Gastroesophageal sphincter (tissue), 4 donors: ENCODE measurements around the gene PEX26. TPM values are rescaled to one million over a fixed set of nuclear protein-coding genes. Genes with fewer than 3 reads are reported as not detected.
A peak's percentile ranks its signal among the peaks of the same experiment; 100 is the strongest.

ENCODE experiments used
- ATAC-seq: fragments of 150-250 bp; one replicate; pipeline ENCODE4 v1.9.1; 2016; ENCODE audit warnings: mild to moderate bottlenecking, moderate library complexity
- H3K27ac ChIP-seq, 4 donors: fragments of 200-600 bp; sonication (generic) in 3 of 4; 1 replicate in 3 of 4; 2 replicates in 1 of 4; pipeline ENCODE4 v1.5.1; 2016 to 2019
- H3K27me3 ChIP-seq: fragments of 200-600 bp; sonication (generic); one replicate; pipeline ENCODE4 v1.5.1; 2019
- H3K36me3 ChIP-seq, 2 donors: fragments of 200-600 bp; sonication (generic); one replicate each; pipeline ENCODE4 v1.5.1; 2019; ENCODE audit warnings: control low read depth in 1 of 2
- H3K4me1 ChIP-seq, 3 donors: fragments of 200-600 bp; sonication (generic); 1 replicate in 2 of 3; 2 replicates in 1 of 3; pipeline ENCODE4 v1.5.1; 2016 to 2019; ENCODE audit warnings: control low read depth in 2 of 3
- H3K4me3 ChIP-seq, 2 donors: fragments of 200-600 bp; sonication (generic); one replicate each; pipeline ENCODE4 v1.5.1; 2019; ENCODE audit warnings: mild to moderate bottlenecking in 1 of 2, moderate library complexity in 1 of 2
- H3K9me3 ChIP-seq, 3 donors: fragments of 200-600 bp; sonication (generic); one replicate each; pipeline ENCODE4 v1.5.1; 2017 to 2019; ENCODE audit warnings: control low read depth in 2 of 3
- EP300 ChIP-seq: sonication (generic); formaldehyde crosslinking; IDR thresholded peaks from one replicate; pipeline ENCODE4 v1.6.1; 2017; ENCODE audit warnings: antibody characterized with exemption, mild to moderate bottlenecking
- POLR2A ChIP-seq, 2 donors: fragments of 450-650 bp; IDR thresholded peaks; one replicate each; pipeline ENCODE4 v1.6.1; 2017; ENCODE audit warnings: antibody characterized with exemption in 2 of 2, mild to moderate bottlenecking in 2 of 2, moderate library complexity in 1 of 2
- POLR2AphosphoS5 ChIP-seq: sonication (generic); formaldehyde crosslinking; IDR thresholded peaks from one replicate; pipeline ENCODE4 v1.6.1; 2017; ENCODE audit warnings: antibody characterized with exemption
- WGBS, 2 donors: methylation state at CpG; one replicate each; pipeline ENCODE4 v1.1.5; 2018; ENCODE audit warnings: low coverage in 1 of 2; 5-methylcytosine and 5-hydroxymethylcytosine counted together
- total RNA-seq, 4 donors: library from RNA; depleted of rRNA; stranded (reverse); fragments of >200 nt; gene quantifications; one replicate each; pipeline ENCODE4 v1.1.0, GENCODE V29; 2016
- TF ChIP-seq, protein P1 (sequence below), 4 experiments: fragments of 200-600 bp in 2 of 4; fragments of 450-650 bp in 2 of 4; sonication (generic) in 1 of 4; IDR thresholded peaks; one replicate each; pipeline ENCODE4 v1.5.1; 2017 to 2019; ENCODE audit warnings: antibody characterized with exemption in 4 of 4, mild to moderate bottlenecking in 2 of 4, moderate library complexity in 2 of 4

PEX26 gene
- 10 to 100 TPM; 19.5 to 34.9 (median 27.4) TPM for total RNA-seq

GRCh38 chr22:18077639-18078328 is at the start of gene PEX26:
TSS of gene PEX26 (plus strand) at chr22:18077990. CDS start at chr22:18078377, 387 bp downstream.
- Histone ChIP-seq H3K9me3 (no peaks in the 10 kb centered on the region), H3K27me3 (no peaks in the 10 kb centered on the region), H3K36me3 (peaks cover 0 to 37% of the 10 kb centered on the region in 2 donors), H3K27ac (peak within 1 kb of the TSS; percentile 43 to 87 (median 82)), H3K4me1 (peaks cover 0 to 55% (median 24%) of the 10 kb centered on the region in 3 donors), H3K4me3 (peak within 1 kb of the TSS; percentile 72 to 96)
- WGBS, 2 donors: 0 to 2% methylated on average over 8 to 9 of the region's 50 CpGs
- TF ChIP-seq EP300 (no peak), POLR2A (IDR thresholded peaks at IDR 0.05) (peak; percentile 30 to 43), POLR2AphosphoS5 (peak; percentile 73)
- TF ChIP-seq, protein P1, sequence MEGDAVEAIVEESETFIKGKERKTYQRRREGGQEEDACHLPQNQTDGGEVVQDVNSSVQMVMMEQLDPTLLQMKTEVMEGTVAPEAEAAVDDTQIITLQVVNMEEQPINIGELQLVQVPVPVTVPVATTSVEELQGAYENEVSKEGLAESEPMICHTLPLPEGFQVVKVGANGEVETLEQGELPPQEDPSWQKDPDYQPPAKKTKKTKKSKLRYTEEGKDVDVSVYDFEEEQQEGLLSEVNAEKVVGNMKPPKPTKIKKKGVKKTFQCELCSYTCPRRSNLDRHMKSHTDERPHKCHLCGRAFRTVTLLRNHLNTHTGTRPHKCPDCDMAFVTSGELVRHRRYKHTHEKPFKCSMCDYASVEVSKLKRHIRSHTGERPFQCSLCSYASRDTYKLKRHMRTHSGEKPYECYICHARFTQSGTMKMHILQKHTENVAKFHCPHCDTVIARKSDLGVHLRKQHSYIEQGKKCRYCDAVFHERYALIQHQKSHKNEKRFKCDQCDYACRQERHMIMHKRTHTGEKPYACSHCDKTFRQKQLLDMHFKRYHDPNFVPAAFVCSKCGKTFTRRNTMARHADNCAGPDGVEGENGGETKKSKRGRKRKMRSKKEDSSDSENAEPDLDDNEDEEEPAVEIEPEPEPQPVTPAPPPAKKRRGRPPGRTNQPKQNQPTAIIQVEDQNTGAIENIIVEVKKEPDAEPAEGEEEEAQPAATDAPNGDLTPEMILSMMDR (IDR thresholded peaks at IDR 0.05): peak in 1 of 4 experiments; percentile 3
- peak; percentile 97 for ATAC-seq

- no peak overlapping the region for H3K27ac ChIP-seq
- TF ChIP-seq EP300: no peak
- no peak for TF ChIP-seq POLR2A (IDR thresholded peaks at IDR 0.05)
- TF ChIP-seq, protein P1 (IDR thresholded peaks at IDR 0.05): no peak
- TF ChIP-seq POLR2AphosphoS5: no peak
- no peaks in the 10 kb centered on the region for H3K9me3 ChIP-seq
- ATAC-seq: no peak
- WGBS, 2 donors: 40 to 75% methylated on average over 1 to 3 of the region's 3 CpGs
- peaks cover 7 to 43% (median 13%) of the 10 kb centered on the region in 3 donors for H3K4me1 ChIP-seq
- H3K4me3 ChIP-seq: no peak overlapping the region
- no peaks in the 10 kb centered on the region for H3K27me3 ChIP-seq
- H3K36me3 ChIP-seq: no peaks in the 10 kb centered on the region
Measured at GRCh38 chr22:18028817-18029527, 48.8 kb upstream of the PEX26 start.

DNA sequence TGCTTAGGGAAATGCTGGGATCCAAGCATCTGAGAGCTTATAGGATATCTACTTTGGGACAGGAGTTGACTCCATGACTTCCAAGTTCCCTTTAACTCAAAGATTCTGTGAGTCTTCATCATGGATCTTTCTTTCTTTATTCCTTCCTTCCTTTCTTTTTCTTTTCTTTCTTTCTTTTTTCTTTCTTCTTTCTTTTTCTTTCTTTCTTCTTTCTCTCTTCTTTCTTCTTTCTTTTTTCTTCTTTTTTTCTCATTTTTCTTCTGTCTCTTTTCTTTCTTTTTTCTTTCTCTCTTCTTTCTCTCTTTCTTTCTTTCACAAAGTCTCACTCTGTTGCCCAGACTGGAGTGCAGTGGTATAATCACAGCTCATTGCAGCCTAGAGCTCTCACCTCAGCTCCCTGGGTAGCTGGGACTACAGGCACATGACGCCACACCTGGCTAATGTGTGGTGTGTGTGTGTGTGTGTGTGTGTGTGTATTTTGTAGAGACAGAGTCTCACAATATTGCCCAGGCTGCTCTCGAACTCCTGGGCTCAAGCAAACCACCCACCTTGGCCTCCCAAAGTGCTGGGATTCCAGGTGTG is 48.0 kb upstream of the PEX26 start:
- TF ChIP-seq, protein P1 (IDR thresholded peaks at IDR 0.05): no peak
- no peak for TF ChIP-seq POLR2AphosphoS5
- no peak for TF ChIP-seq EP300
- Histone ChIP-seq H3K4me1 (peaks cover 9 to 42% (median 13%) of the 10 kb centered on the region in 3 donors), H3K27me3 (no peaks in the 10 kb centered on the region), H3K36me3 (no peaks in the 10 kb centered on the region), H3K4me3 (no peak overlapping the region), H3K9me3 (no peaks in the 10 kb centered on the region), H3K27ac (no peak overlapping the region)
- WGBS, 2 donors: 93 to 100% methylated on average over 1 to 2 of the region's 2 CpGs
- ATAC-seq: no peak

GRCh38 chr22:18031695-18032454 is 45.9 kb upstream of the PEX26 start:
- H3K36me3 ChIP-seq: no peaks in the 10 kb centered on the region
- H3K4me3 ChIP-seq: no peak overlapping the region
- TF ChIP-seq EP300 (no peak), POLR2A (IDR thresholded peaks at IDR 0.05) (no peak), POLR2AphosphoS5 (peak; percentile 58)
- no peaks in the 10 kb centered on the region for H3K27me3 ChIP-seq
- no peaks in the 10 kb centered on the region for H3K9me3 ChIP-seq
- 24 to 41% methylated on average over 4 to 5 of the region's 10 CpGs for WGBS, 2 donors
- ATAC-seq: peak; percentile 77
- H3K4me1 ChIP-seq: peaks cover 9 to 33% (median 13%) of the 10 kb centered on the region in 3 donors
- peak overlapping the region in 3 of 4 donors; percentile 61 to 82 (median 80) for H3K27ac ChIP-seq
